ENCODE data around the gene FAM199X. TPM values are rescaled to one million over a fixed set of nuclear protein-coding genes. Genes with fewer than 3 reads are reported as not detected.

FAM199X gene
- total RNA-seq, 1 experiment from 2014 or later, result 31.9 TPM

GRCh38 chrX:104189837-104190236 lies 23.6 kb downstream of the FAM199X start:
- BruUV-seq (replicated peaks), result no TSS peak
- no peak for TF ChIP-seq CTCF (IDR thresholded peaks at IDR 0.05; ENCODE audit: unreplicated experiment)
- no peak overlapping the region for H3K4me3 Mint-ChIP-seq (ENCODE audit: low read depth, unreplicated experiment)
- H3K27ac Mint-ChIP-seq (ENCODE audit: unreplicated experiment), result no peak overlapping the region
- intact Hi-C loops (cut with micrococcal nuclease; ENCODE audit: unreplicated experiment), result no loop called here
- H3K9me3 Mint-ChIP-seq (ENCODE audit: low read depth, unreplicated experiment), result no peaks in the 10 kb centered on the region
- DNase-seq, result no peak
- peaks cover 14% of the 10 kb centered on the region for H3K36me3 Mint-ChIP-seq (ENCODE audit: insufficient read depth, unreplicated experiment)
- no peaks in the 10 kb centered on the region for H3K4me1 Mint-ChIP-seq (ENCODE audit: low read depth, unreplicated experiment)
- H3K27me3 Mint-ChIP-seq (ENCODE audit: unreplicated experiment), result no peaks in the 10 kb centered on the region
- CTCF ChIA-PET, result no interaction called here

- DNase-seq, result no peak
- TF ChIP-seq CTCF (IDR thresholded peaks at IDR 0.05; ENCODE audit: unreplicated experiment), result no peak
- H3K27me3 Mint-ChIP-seq (ENCODE audit: unreplicated experiment), result no peaks in the 10 kb centered on the region
- H3K4me3 Mint-ChIP-seq (ENCODE audit: low read depth, unreplicated experiment), result no peak overlapping the region
- H3K27ac Mint-ChIP-seq (ENCODE audit: unreplicated experiment), result no peak overlapping the region
- H3K36me3 Mint-ChIP-seq (ENCODE audit: insufficient read depth, unreplicated experiment), result peaks cover 9% of the 10 kb centered on the region
- no peaks in the 10 kb centered on the region for H3K9me3 Mint-ChIP-seq (ENCODE audit: low read depth, unreplicated experiment)
- intact Hi-C loops (cut with micrococcal nuclease; ENCODE audit: unreplicated experiment), result no loop called here
- CTCF ChIA-PET, result no interaction called here
- no TSS peak for BruUV-seq (replicated peaks)
- no peaks in the 10 kb centered on the region for H3K4me1 Mint-ChIP-seq (ENCODE audit: low read depth, unreplicated experiment)
Measured at GRCh38 chrX:104193485-104193884, 27.2 kb downstream of the FAM199X start.

- H3K36me3 Mint-ChIP-seq (ENCODE audit: insufficient read depth, unreplicated experiment), result peaks cover under 1% of the 10 kb centered on the region
- CTCF ChIA-PET, result interaction anchor here (1.0 to 1.6 kb wide), 2 partner anchors 76 to 120 kb away, joined by 3 to 5 read pairs; no protein-coding TSS in a partner anchor
- no peaks in the 10 kb centered on the region for H3K27me3 Mint-ChIP-seq (ENCODE audit: unreplicated experiment)
- H3K27ac Mint-ChIP-seq (ENCODE audit: unreplicated experiment), result no peak overlapping the region
- no peaks in the 10 kb centered on the region for H3K4me1 Mint-ChIP-seq (ENCODE audit: low read depth, unreplicated experiment)
- TF ChIP-seq CTCF (IDR thresholded peaks at IDR 0.05; ENCODE audit: unreplicated experiment), result no peak
- no peaks in the 10 kb centered on the region for H3K9me3 Mint-ChIP-seq (ENCODE audit: low read depth, unreplicated experiment)
- DNase-seq, result no peak
- no TSS peak for BruUV-seq (replicated peaks)
- intact Hi-C loops (cut with micrococcal nuclease; ENCODE audit: unreplicated experiment), result loop anchor here (1.0 to 5.0 kb wide), 2 partner anchors 57 to 76 kb away; partner anchors contain the start of gene ESX1
- no peak overlapping the region for H3K4me3 Mint-ChIP-seq (ENCODE audit: low read depth, unreplicated experiment)
Measured at GRCh38 chrX:104195013-104195412, 28.8 kb downstream of the FAM199X start.

- TF ChIP-seq CTCF (IDR thresholded peaks at IDR 0.05; ENCODE audit: unreplicated experiment), result peak; percentile 28
- CTCF ChIA-PET, result interaction anchor here (1.0 to 1.6 kb wide), 2 partner anchors 75 to 120 kb away, joined by 3 to 5 read pairs; no protein-coding TSS in a partner anchor
- Mint-ChIP-seq H3K27ac (ENCODE audit: unreplicated experiment) (no peak overlapping the region), H3K4me1 (ENCODE audit: low read depth, unreplicated experiment) (no peaks in the 10 kb centered on the region), H3K36me3 (ENCODE audit: insufficient read depth, unreplicated experiment) (no peaks in the 10 kb centered on the region), H3K9me3 (ENCODE audit: low read depth, unreplicated experiment) (no peaks in the 10 kb centered on the region), H3K4me3 (ENCODE audit: low read depth, unreplicated experiment) (no peak overlapping the region), H3K27me3 (ENCODE audit: unreplicated experiment) (no peaks in the 10 kb centered on the region)
- intact Hi-C loops (cut with micrococcal nuclease; ENCODE audit: unreplicated experiment), result loop anchor here (1.0 to 5.0 kb wide), 2 partner anchors 57 to 76 kb away; partner anchors contain the start of gene ESX1
- BruUV-seq (replicated peaks), result no TSS peak
- peak; percentile 20 for DNase-seq
Measured at GRCh38 chrX:104195489-104196084, 29.3 kb downstream of the FAM199X start.
